ENCODE data around the gene SHTN1.

SHTN1 gene

DNA sequence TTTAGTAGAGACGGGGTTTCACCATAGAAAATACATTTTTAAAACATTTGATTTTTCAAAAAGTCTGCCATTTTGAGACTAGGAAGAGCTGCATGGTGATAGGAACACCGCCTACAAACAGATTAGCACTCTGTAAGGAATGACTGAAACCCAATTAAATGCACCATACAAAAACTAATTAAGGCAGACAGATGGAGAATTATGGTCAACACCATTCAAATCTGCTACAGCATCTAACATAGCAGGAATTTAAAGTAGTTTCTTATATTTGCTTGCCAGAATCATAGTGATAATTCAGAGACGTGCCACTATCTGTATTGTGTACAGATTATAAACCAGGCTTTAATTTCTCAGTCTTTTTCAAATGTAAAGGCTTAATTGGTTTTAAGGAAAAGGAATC, 87.5 kb downstream of the SHTN1 start:
- DNase-seq (ENCODE audit: low read depth in 2 of 2): no peak

DNA sequence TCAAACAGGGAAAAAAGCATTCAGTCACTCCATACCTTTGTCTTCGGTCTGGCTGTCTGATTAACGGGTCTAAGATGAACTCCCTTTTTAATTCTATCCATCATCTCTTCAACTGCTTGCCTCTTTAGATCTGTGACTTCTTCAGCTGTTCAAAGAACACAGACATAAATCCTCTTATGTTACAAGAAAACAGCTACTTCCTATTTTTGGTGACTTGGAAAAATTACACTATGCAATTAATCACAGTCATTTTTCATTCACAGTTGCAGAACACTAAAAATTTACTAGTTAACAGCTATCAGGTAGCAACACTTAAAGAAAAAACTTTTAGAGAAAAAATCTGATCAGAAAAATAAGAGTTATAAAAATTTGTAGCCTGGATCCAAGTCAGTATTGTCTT, 89.6 kb downstream of the SHTN1 start:
- no peak for DNase-seq (ENCODE audit: low read depth in 2 of 2)

DNA sequence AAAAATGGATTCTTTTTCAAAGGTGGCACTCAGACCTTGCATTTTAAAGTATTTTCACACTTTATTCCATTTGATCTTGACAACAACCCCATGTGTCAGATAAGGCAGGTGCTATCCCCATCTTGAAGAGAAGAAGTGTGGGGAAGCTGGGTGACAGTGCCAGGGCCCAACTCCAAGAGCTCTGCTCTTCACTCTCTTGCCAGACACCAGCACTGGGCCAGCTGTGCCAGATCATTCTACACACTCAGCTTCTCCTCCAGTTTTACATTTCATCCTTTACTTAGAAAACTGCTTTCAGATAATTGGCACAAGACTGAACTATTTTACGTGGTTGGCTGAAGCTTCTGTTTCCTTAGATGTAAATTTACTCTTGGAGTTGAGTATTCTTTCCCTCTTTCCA, 91.3 kb downstream of the SHTN1 start:
- DNase-seq (ENCODE audit: low read depth in 2 of 2): no peak

DNA sequence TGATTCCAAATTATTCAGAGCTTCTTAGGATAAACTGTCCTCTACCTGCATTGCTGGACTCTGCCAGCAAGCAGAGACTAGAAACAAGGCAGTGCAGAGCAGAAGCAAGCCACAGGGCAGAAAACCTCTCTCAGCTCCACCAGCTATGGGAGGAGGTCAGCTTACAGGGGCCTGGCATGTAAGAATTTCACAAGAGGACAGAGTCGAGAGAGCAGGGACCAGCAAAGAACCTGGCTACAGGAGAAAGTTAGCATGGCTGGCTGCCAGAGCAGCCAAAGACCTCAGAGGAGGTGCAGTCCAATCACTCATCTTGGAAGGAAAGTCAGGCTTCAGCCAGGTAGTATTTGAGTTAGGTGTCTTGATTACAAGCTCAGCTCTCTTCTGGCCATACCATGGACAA, 92.8 kb downstream of the SHTN1 start:
- DNase-seq (ENCODE audit: low read depth in 2 of 2): no peak

DNA sequence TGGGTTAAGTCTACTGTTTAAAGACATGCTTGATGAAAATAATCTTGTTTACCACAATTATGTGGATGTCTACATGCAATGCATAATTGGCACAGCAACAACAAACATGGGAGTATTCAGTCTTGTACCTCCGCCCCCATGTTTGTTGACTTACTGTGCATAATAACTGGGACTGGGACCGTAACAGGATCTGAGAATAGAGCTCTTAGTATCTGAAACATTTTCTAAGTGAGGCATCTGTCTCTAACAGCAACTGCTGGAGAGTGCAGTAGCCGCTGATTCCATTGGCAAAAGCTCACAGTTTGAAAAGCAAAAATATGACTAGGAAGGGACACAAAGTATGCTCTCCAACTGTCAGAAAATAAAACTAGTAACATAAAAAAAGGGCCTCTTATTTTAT, 94.1 kb downstream of the SHTN1 start:
- no peak for DNase-seq (ENCODE audit: low read depth in 2 of 2)

DNA sequence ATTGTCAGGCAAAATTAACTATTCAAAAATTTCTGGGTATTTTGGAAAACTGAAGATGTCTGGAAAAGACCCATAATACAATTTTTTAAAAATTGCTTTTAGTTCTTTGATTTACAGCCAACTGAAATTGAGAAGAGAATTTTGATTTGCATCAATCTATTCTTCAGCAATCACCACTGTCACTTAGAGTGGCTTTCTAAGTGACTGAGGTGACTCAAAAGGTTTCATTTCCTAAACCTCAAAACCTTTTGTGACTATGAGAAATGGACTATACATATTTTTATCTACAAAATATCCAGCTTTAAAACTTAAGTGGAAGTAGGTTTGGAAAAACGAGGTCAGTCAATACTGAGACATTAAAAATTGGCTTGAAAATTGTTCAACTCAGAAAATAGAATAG, 95.7 kb downstream of the SHTN1 start:
- no peak for DNase-seq (ENCODE audit: low read depth in 2 of 2)

DNA sequence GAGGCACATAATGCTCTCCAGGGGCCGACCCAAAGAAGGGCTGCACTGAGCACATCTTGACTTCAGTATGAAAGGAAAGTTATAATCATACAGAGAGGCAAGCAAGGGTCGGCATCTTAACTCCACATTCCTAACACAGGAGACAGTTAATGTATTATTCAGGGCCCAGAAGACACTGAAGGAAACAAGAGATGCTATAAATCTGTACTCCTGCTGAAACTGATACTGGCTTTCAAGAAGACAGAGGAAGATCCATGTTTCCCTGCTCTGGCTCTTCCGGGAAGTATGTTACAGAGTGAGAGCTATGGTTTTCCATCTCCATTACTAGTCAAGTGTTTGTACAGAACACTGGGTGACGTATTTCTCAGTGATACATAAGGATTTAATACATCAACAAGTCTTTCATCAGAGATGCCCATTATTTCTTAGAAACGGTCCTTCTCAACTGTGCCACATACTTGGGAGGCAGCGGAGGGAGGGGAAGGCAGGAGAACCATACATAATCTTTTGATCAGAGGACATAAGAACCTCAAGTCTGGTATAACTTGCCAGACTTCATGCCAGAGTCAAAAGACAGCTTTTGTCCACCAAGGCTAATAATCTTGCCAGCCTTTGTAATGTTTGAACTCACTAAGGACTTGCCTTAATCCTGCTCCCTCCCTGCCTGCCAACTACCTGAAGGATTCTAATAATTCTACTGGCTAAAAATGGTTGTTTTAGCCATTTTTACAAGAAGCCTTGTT, 97.6 kb downstream of the SHTN1 start:
- DNase-seq (ENCODE audit: low read depth in 2 of 2): no peak

DNA sequence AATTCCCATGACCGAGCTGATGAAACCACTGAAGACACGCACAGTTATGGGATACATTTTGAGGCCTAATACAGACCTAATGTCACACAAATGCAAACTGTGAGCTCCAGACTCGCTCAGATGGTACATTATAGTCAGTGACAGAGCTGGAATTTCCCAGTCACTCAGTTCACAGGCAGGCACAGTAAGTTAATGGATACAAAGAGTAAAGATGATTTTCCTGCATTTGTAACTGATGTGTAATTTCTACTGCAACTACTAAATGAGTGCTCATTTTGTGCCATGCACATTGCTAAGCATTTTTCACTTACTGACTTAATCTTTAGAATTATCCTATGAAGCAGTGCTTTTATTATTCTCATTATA, 99.2 kb downstream of the SHTN1 start:
- no peak for DNase-seq (ENCODE audit: low read depth in 2 of 2)

DNA sequence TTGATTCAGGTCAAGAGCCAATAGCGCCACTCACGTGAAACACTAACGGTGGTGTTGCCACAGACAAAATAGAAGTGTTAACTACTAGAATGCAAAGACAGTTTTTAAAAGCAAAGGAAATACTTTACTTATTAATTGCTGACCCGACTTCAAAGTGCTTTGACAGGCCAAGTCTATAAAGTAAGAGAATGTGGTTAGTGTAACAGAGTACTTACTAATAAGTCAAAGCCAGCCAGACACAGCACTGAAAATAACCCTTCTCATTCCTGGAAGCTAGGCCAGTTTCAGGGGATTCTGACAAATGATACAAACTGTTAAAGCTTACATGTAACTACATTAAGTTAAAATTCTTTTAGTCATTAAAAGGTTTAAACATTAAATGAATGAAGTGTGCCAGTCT, 105.4 kb downstream of the SHTN1 start:
- DNase-seq (ENCODE audit: low read depth in 2 of 2): no peak

DNA sequence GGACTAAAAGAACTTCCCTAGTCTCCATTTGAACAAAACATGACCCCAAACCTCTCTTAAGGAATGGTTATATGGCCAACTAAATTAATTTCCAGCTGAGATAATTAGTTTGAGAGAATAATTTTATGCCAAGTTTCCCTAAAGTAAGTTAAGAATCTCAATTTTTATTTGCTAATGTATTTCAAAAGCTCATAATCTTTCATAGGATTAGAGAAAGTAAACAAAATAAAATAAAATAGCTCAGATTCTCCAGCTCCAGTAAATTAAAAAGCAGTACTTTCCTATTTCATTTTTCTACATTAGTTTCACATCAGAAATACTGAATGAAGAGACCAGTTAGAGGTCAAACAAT, 111.3 kb downstream of the SHTN1 start:
- DNase-seq (ENCODE audit: low read depth in 2 of 2): no peak

DNA sequence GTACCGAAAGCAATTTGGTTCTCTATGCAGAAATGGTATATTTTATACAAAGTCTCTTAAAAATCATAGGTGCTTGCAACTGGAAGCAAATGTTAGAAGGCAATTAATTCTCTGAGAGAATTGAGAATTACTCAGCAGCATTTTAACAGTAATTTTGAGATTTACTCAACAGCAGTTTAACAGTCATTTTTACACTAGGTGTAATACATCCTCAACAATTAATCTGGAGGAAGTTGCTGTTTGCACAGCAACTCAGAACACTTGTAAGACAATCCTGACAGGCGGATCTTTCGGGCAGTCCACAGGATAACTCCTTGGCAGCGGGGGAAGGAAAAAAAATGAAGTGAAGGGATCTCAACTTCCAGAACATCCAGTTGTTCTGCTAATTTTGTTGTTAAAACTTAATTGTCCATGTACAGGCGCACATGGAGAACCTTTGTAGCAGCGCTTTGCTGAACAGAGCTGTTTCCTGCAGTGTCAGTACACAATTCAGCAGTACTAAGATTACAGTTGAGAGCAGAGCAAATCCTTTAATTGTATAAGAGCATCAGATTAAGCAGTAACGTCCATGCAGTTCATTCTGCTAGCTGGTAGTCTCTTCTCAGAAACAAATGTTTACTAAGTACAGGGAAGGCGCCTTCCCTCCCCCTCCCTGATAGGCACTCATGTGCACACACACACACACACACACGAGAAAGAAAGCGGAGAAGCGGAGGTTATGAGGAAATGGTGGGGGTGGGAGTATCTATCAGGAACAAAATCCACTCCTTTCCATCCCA, 111.9 kb downstream of the SHTN1 start:
- no peak for DNase-seq (ENCODE audit: low read depth in 2 of 2)

DNA sequence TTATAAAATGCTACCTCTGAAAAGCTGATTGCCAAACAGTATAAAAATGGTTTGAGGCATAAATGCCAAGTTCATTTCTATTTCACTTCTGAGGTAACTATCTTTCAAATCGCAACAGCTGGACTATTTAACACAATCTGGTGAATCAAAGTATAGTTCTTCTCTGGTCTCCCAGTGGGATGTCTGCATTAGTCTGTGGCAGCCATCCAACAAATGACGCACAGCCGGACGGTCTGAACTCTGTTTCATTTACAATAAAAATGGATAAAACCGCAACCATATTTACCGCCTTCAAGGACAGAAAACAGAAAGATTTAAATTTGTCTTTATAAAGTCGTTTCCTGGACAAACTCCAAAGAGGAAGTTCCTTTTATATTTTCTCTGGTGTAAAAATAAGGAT, 113.8 kb downstream of the SHTN1 start:
- DNase-seq (ENCODE audit: low read depth in 2 of 2): peak; percentile 89 to 90

DNA sequence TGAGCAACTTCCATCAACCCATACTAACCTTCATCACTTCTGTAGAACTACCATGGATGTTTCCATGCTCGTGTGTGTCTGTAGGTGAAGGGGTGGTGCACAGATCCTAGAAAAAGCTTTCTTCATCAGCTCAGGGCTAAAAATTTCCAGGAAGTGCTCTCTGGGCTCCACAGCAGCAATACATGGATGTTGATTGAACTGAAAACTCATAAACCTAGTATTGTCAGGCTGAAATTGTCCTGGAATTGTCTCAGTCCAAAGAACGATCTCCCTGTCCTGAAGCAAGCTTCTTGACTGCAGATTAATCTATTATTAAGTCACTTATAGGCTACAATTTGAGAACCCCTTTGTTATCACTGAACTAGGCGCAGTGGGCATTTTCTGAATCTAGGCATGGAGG, 115.9 kb downstream of the SHTN1 start:
- DNase-seq (ENCODE audit: low read depth in 2 of 2): no peak

DNA sequence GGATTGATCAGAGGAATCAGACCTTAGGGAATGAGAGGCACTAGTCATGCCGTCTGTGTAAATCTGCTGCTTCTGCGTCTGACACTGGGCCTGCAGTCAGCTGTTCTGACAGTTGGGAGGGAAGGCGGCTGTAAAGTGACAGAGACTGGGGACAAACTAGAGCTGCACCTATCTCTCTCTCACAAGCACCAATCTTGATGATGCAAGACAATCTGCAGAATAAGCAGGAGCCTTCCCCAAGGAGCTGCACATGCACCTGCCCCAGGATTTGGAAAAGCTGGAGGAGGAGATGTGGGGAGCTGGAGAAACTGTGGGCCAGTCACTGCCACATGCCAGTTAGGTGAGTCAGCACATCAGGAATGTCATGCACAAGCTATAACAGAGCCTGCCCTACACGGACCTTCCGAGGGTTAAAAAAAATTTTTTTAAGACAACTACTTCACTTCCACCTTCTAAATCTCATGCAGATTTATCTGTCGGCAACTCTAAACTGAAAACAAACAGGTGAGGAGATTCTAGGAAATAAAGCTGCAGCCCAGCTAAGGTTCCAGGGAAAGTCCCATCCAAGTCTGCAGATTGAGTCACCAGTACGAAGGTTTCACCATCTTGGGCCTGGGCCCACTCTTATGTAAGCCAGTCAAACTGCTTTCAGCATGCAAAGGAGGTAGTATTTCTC, 116.5 kb downstream of the SHTN1 start:
- DNase-seq (ENCODE audit: low read depth in 2 of 2): peak; percentile 39

DNA sequence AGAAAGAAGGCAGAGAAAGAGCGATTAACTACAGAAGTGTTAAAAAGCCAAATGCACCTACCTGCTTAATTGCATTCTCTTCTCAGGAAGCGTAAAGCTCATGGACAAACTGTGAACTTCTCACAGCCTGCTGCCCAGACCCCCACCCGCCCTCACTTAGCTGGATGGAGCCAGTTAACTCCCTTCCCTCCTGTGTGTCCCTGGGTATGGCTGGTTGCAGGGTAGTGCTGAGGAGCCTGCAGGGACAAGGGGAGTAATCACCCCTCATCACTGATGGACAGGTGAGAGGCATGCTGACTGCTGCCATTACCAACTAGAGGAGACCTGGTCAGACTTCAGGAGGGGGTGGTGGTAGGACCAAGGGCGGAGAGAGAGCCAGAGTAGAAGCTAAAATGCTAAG, 118.2 kb downstream of the SHTN1 start:
- no peak for DNase-seq (ENCODE audit: low read depth in 2 of 2)

DNA sequence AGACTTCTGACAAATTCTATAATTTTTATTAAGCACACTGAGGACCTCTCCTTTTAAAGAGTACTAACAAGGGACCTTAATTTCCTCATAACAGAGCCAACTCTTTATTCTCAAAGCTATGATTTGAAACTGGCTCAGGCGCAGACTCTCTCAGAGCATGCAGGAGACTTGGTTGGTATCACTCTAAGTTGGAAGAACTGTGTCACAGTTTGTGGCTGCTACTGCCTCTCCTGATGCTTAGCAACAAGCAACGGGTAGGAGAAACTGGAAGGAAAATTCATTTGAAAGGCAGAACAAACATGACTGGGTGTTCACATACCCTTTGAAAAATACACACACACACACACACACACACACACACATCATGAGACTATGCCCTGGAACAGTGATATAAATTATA, 122.3 kb downstream of the SHTN1 start:
- DNase-seq (ENCODE audit: low read depth in 2 of 2): no peak

DNA sequence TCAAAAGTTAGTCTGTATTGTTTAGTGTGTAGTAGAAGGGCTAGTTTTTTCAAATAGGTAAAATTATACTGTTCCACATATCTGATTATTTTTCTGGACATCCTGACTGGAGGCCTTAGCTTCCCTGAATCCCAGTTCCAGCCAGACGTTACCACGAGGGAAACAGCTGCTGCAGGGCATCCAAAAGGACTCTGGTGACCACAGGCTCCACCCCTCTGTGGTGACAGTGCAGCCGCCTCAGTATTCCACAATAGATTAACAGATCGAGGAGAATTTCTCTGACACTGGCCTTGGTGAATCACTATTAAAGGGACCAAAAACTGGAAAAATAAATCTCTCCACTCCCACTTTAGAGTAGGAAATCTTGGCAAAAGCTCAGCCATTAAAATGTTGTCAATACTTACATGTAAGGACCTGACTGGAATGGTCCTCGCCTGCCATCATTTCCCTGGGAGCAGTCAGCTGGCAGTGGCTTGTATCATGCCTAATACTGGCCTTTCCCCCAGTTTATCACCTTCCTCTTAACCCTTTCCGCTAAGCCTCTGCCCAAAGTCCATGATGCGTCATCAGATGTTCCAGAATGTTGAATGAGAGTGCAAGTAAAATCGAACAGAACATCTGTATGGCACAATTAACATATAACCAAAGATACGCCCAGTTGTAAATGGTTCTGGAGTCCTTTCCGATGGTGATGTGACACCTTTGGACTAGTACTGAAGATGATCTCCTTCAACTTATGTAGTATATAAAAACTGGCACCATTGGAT, 124.1 kb downstream of the SHTN1 start:
- no peak for DNase-seq (ENCODE audit: low read depth in 2 of 2)

DNA sequence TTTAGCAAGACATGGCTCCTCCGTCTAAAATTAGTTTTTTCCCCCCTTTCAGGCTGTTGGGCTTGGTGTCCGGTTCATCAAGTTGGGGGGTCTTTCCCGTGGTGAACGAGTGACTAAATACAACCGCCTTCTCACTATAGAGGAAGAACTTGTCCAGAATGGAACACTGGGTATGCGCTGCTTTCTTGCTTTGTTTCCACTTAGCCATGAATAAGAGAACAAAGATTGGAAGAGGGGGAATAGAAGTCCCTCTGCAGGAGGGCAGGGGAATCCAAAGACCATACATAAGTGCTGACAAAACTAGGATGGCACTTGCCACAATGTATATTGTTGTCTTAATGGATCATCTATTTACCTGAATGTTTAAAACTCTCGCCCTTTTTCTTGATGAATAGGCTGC, 125.2 kb downstream of the SHTN1 start:
- DNase-seq (ENCODE audit: low read depth in 2 of 2): no peak

DNA sequence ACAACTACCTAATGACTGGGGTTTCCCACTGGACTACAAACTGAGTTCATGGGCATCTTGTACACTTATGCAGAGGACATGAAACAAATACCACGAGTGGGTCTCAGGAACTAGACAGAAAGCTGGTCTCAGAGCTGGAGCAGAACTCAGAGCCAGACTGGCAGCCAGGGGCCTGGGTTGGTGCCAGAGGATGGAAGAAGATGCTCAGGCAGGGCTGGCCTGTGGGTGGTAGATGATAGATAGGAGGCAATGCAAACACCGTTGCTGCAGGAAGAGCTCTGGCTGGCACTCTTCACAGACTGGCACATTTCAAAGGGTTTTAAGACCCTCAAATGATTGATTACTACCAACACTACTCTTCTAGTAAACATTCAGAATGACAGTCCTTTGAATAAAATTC, 126.9 kb downstream of the SHTN1 start:
- DNase-seq (ENCODE audit: low read depth in 2 of 2): no peak

DNA sequence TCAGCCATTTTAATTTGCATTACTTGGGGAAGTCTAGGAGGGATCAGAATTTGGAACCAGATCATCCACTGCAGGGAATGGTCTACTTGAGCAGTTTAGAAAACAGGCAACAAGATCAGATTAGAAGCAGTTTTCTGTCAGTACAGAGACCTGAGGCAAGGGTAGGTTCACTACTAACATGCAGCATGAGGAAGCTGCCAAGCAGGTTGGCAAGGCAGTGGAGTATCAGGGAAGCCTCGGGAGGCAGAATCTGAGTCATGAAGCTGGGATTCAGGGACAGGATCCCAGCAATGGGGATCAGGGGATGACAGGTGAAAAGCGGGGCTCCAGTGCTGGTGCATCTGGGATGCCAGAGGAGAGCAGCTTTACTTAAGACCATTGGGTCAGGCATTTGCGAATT, 127.6 kb downstream of the SHTN1 start:
- DNase-seq (ENCODE audit: low read depth in 2 of 2): no peak

DNA sequence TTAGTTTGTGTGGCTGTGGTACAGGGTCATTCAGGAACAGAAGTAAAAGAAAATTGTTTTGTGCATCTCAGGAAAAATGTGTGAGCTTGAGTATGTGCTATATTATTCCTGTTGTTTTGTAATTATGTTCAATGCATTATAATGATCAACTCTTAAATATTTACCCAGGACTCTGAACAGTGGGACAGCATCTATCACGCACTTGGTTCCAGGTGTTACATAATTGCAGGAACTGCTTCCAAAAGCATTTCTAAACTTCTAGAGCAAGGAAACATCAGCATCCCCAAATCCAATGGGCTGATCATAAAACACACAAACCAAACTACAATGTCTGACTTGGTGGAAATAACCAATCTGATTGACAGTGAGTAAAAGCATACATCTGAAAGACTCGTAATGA, 129.1 kb downstream of the SHTN1 start:
- no peak for DNase-seq (ENCODE audit: low read depth in 2 of 2)

DNA sequence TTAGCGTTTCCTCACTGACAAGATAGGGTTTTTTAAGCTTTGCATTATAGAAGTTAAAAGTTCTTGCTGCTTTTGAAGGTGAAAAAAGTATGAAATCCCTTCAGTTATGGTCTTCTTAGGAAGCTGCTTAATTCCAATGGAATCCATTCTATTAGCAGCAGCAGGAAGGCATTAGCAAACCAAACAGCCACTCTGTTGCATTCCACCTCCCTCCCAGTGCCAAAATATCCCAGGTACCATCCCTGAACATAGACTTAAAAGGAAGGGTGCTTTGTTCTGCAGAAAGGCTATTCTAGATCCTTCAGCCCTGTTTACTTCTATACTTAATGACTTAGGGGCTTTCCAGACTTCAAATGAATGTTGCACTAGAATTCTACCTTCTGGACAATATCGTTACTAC, 131.9 kb downstream of the SHTN1 start:
- no peak for DNase-seq (ENCODE audit: low read depth in 2 of 2)

Measured in fibroblast of skin of left quadriceps (primary cell).